Caco-2 (cell line): ENCODE results near the gene SELENOV. TPM values are rescaled to one million over a fixed set of nuclear protein-coding genes. Genes with fewer than 3 reads are reported as not detected.
A peak's percentile ranks its signal among the peaks of the same experiment; 100 is the strongest.

Experiments
- BruUV-seq: library from RNA; stranded (reverse); fragments of 400-500 nt; replicated peaks from 2 replicates; lab custom pipeline; 2021; lab: Mats Ljungman, UMichigan
- CTCF ChIA-PET: fragments of 300-600 bp; sonication (Branson Sonifier 250); formaldehyde crosslinking; loops from one replicate; lab custom pipeline; 2022; ENCODE audit warnings: antibody characterized with exemption; lab: Charles Lee
- POLR2A ChIA-PET: fragments of 300-600 bp; sonication (Branson Sonifier 250); formaldehyde crosslinking; loops from one replicate; lab custom pipeline; 2022; ENCODE audit warnings: antibody characterized with exemption; lab: Charles Lee
- DNase-seq, 2 experiments: peaks; one replicate each; pipeline versions ENCODE4 v3.0.0 to v3.0.0-alpha.2; 2020 to 2022
- H3K27me3 ChIP-seq: replicated peaks from 2 replicates; pipeline ENCODE4 v1.6.0; 2011; ENCODE audit warnings: low read length; ENCODE audit not compliant: control insufficient read depth, insufficient read depth
- H3K36me3 ChIP-seq: 2 replicates; pipeline ENCODE4 v1.5.1; 2011; ENCODE audit warnings: low read length; ENCODE audit not compliant: control insufficient read depth, insufficient read depth
- H3K4me1 ChIP-seq: fragments of 250-450 bp; sonication (Bioruptor Pico); 2 replicates; pipeline ENCODE4 v1.5.1; 2020; ENCODE audit warnings: mild to moderate bottlenecking
- H3K4me3 ChIP-seq: 2 replicates; pipeline ENCODE4 v1.5.1; 2011; ENCODE audit warnings: low read depth, mild to moderate bottlenecking, control low read depth, low read length
- H3K9me3 ChIP-seq: fragments of 250-450 bp; sonication (Bioruptor Pico); 2 replicates; pipeline ENCODE4 v1.5.1; 2020; ENCODE audit warnings: mild to moderate bottlenecking, moderate library complexity
- H3K27ac Mint-ChIP-seq: one replicate; pipeline ENCODE4 v1.8.0; 2022; ENCODE audit warnings: mixed read lengths; ENCODE audit not compliant: unreplicated experiment
- H3K27me3 Mint-ChIP-seq: one replicate; pipeline ENCODE4 v1.8.0; 2022; ENCODE audit warnings: mixed read lengths; ENCODE audit not compliant: insufficient read depth, unreplicated experiment
- H3K36me3 Mint-ChIP-seq: one replicate; pipeline ENCODE4 v1.8.0; 2022; ENCODE audit warnings: mild to moderate bottlenecking, mixed read lengths; ENCODE audit not compliant: insufficient read depth, unreplicated experiment
- H3K4me1 Mint-ChIP-seq: one replicate; pipeline ENCODE4 v1.8.0; 2022; ENCODE audit warnings: low read depth, mixed read lengths; ENCODE audit not compliant: unreplicated experiment
- H3K4me3 Mint-ChIP-seq: one replicate; pipeline ENCODE4 v1.8.0; 2022; ENCODE audit warnings: mild to moderate bottlenecking, moderate library complexity, mixed read lengths; ENCODE audit not compliant: unreplicated experiment
- H3K9me3 Mint-ChIP-seq: one replicate; pipeline ENCODE4 v1.8.0; 2022; ENCODE audit warnings: mixed read lengths; ENCODE audit not compliant: unreplicated experiment
- CTCF ChIP-seq, 2 experiments: fragments of 200-600 bp in 1 of 2; IDR thresholded peaks; 1 replicate in 1 of 2; 2 replicates in 1 of 2; pipeline versions ENCODE4 v1.5.1 to v1.8.0; 2011 to 2022; ENCODE audit warnings: antibody characterized with exemption in 1 of 2, control low read depth in 1 of 2, inconsistent platforms in 1 of 2, low read depth in 1 of 2, low read length in 1 of 2, mild to moderate bottlenecking in 1 of 2, moderate library complexity in 1 of 2; ENCODE audit not compliant: insufficient read depth in 1 of 2, severe bottlenecking in 1 of 2, unreplicated experiment in 1 of 2
- intact Hi-C: fragments of 100-400 bp; cut with micrococcal nuclease; formaldehyde crosslinking; loops from one replicate; pipeline ENCODE4 v1.10.0; 2022; ENCODE audit not compliant: unreplicated experiment
- total RNA-seq: library from RNA; stranded (reverse); gene quantifications from 2 replicates; pipeline ENCODE4 v1.2.3, GENCODE V29; 2022

Gene SELENOV
- total RNA-seq, 1 experiment from 2014 or later: 1.6 TPM

- TF ChIP-seq CTCF (IDR thresholded peaks at IDR 0.05; ENCODE audit: insufficient read depth in 1 of 2, low read depth in 1 of 2, low read length in 1 of 2, severe bottlenecking in 1 of 2, unreplicated experiment in 1 of 2): no peak
- Mint-ChIP-seq H3K27me3 (no peaks in the 10 kb centered on the region), H3K4me3 (peak overlapping the region; percentile 92), H3K27ac (peak overlapping the region; percentile 81), H3K9me3 (no peaks in the 10 kb centered on the region), H3K36me3 (peaks cover 74% of the 10 kb centered on the region), H3K4me1 (peaks cover 17% of the 10 kb centered on the region)
- intact Hi-C loops: loop anchor here (2.0 kb wide), 1 partner anchor 37 kb away; the partner anchor contains the start of gene SUPT5H
- DNase-seq: no peak
- CTCF ChIA-PET: interaction anchor here (0.5 to 0.7 kb wide), 2 partner anchors 21 to 38 kb away, joined by 3 to 5 read pairs; no protein-coding TSS in a partner anchor
- Histone ChIP-seq H3K4me3 (peak overlapping the region; percentile 94), H3K36me3 (peaks cover 4% of the 10 kb centered on the region), H3K9me3 (no peaks in the 10 kb centered on the region), H3K4me1 (0 out of 2 replicates have a peak, but pooled peaks cover 5% of the 10 kb centered on the region), H3K27me3 (no peaks in the 10 kb centered on the region)
- no TSS peak for BruUV-seq
- POLR2A ChIA-PET: interaction anchor here (0.9 kb wide), 1 partner anchor 46 kb away, joined by 4 read pairs; the partner anchor contains the start of gene RPS16
These were observed 33.3 kb upstream of the SELENOV start for GRCh38 chr19:39481676-39482075.

- Mint-ChIP-seq H3K4me1 (peaks cover 17% of the 10 kb centered on the region), H3K4me3 (peak overlapping the region; percentile 92), H3K27ac (no peak overlapping the region), H3K36me3 (peaks cover 76% of the 10 kb centered on the region), H3K27me3 (no peaks in the 10 kb centered on the region), H3K9me3 (no peaks in the 10 kb centered on the region)
- Histone ChIP-seq H3K9me3 (no peaks in the 10 kb centered on the region), H3K27me3 (no peaks in the 10 kb centered on the region), H3K36me3 (peaks cover 4% of the 10 kb centered on the region), H3K4me3 (no peak overlapping the region), H3K4me1 (0 out of 2 replicates have a peak, but pooled peaks cover 5% of the 10 kb centered on the region)
- CTCF ChIA-PET: interaction anchor here (0.6 kb wide), 1 partner anchor 15 kb away, joined by 5 read pairs; no protein-coding TSS in a partner anchor
- TF ChIP-seq CTCF (IDR thresholded peaks at IDR 0.05; ENCODE audit: insufficient read depth in 1 of 2, low read depth in 1 of 2, low read length in 1 of 2, severe bottlenecking in 1 of 2, unreplicated experiment in 1 of 2): no peak
- POLR2A ChIA-PET: interaction anchor here (0.6 kb wide), 1 partner anchor 57 kb away, joined by 3 read pairs; no protein-coding TSS in a partner anchor
- no peak for DNase-seq
- BruUV-seq: no TSS peak
- intact Hi-C loops: no loop called here
These were observed 31.8 kb upstream of the SELENOV start for GRCh38 chr19:39483141-39483540.

- Histone ChIP-seq H3K9me3 (no peaks in the 10 kb centered on the region), H3K27me3 (no peaks in the 10 kb centered on the region), H3K36me3 (peaks cover 2% of the 10 kb centered on the region), H3K4me3 (no peak overlapping the region), H3K4me1 (no peaks in the 10 kb centered on the region)
- no peak for TF ChIP-seq CTCF (IDR thresholded peaks at IDR 0.05; ENCODE audit: insufficient read depth in 1 of 2, low read depth in 1 of 2, low read length in 1 of 2, severe bottlenecking in 1 of 2, unreplicated experiment in 1 of 2)
- Mint-ChIP-seq H3K4me3 (no peak overlapping the region), H3K36me3 (peaks cover 73% of the 10 kb centered on the region), H3K27ac (no peak overlapping the region), H3K9me3 (no peaks in the 10 kb centered on the region), H3K4me1 (no peaks in the 10 kb centered on the region), H3K27me3 (no peaks in the 10 kb centered on the region)
- POLR2A ChIA-PET: no interaction called here
- no TSS peak for BruUV-seq
- no peak for DNase-seq
- CTCF ChIA-PET: no interaction called here
- intact Hi-C loops: no loop called here
These were observed 25.2 kb upstream of the SELENOV start for GRCh38 chr19:39489756-39490155.
